H9 (cell line): Measurements from ENCODE around the gene PSMB8. TPM values are rescaled to one million over a fixed set of nuclear protein-coding genes. Genes with fewer than 3 reads are reported as not detected.

Experiments used
- DNase-seq: peaks from one replicate; pipeline ENCODE4 v3.0.0-alpha.2; 2017
- H2AFZ ChIP-seq: one replicate; pipeline ENCODE4 v1.6.1; 2013; ENCODE audit warnings: mild to moderate bottlenecking, low read length, control low read depth, moderate library complexity
- H2AK5ac ChIP-seq: 2 replicates; pipeline ENCODE4 v1.6.1; 2013; ENCODE audit warnings: low read length, control low read depth, mixed read lengths; ENCODE audit not compliant: insufficient read length
- H2BK120ac ChIP-seq: one replicate; pipeline ENCODE4 v1.6.1; 2013; ENCODE audit warnings: low read depth, mild to moderate bottlenecking, low read length, control low read depth, inconsistent platforms; ENCODE audit not compliant: poor library complexity, severe bottlenecking
- H2BK12ac ChIP-seq: 2 replicates; pipeline ENCODE4 v1.6.1; 2013; ENCODE audit warnings: low read length, control low read depth, mixed read lengths, low read depth; ENCODE audit not compliant: insufficient read length
- H2BK15ac ChIP-seq: 2 replicates; pipeline ENCODE4 v1.6.1; 2013; ENCODE audit warnings: low read depth, low read length, control low read depth
- H2BK20ac ChIP-seq: one replicate; pipeline ENCODE4 v1.6.1; 2013; ENCODE audit warnings: low read depth, mild to moderate bottlenecking, low read length, control low read depth, inconsistent platforms; ENCODE audit not compliant: poor library complexity, severe bottlenecking
- H2BK5ac ChIP-seq: 2 replicates; pipeline ENCODE4 v1.6.1; 2013; ENCODE audit warnings: low read length, control low read depth, mixed read lengths; ENCODE audit not compliant: insufficient read length
- H3K14ac ChIP-seq: 2 replicates; pipeline ENCODE4 v1.6.1; 2013; ENCODE audit warnings: low read length, control low read depth; ENCODE audit not compliant: insufficient read depth
- H3K18ac ChIP-seq: 2 replicates; pipeline ENCODE4 v1.6.1; 2013; ENCODE audit warnings: low read depth, mild to moderate bottlenecking, mixed read lengths, low read length, control low read depth; ENCODE audit not compliant: insufficient read length
- H3K23ac ChIP-seq: 2 replicates; pipeline ENCODE4 v1.6.1; 2013; ENCODE audit warnings: low read length, control low read depth, mixed read lengths, low read depth; ENCODE audit not compliant: insufficient read length
- H3K23me2 ChIP-seq: 2 replicates; pipeline ENCODE4 v1.6.1; 2013; ENCODE audit warnings: low read depth, mild to moderate bottlenecking, mixed read lengths, low read length, control low read depth; ENCODE audit not compliant: insufficient read length, poor library complexity, severe bottlenecking
- H3K27ac ChIP-seq: 2 replicates; pipeline ENCODE4 v1.5.1; 2013; ENCODE audit warnings: low read length, control low read depth, mixed read lengths, low read depth; ENCODE audit not compliant: insufficient read length
- H3K27me3 ChIP-seq: 2 replicates; pipeline ENCODE4 v1.6.1; 2013; ENCODE audit warnings: low read length, control low read depth, inconsistent platforms; ENCODE audit not compliant: insufficient read depth
- H3K4ac ChIP-seq: 2 replicates; pipeline ENCODE4 v1.6.1; 2013; ENCODE audit warnings: low read depth, mild to moderate bottlenecking, control low read depth, inconsistent platforms, low read length, moderate library complexity
- H3K4me1 ChIP-seq: 2 replicates; pipeline ENCODE4 v1.6.1; 2013; ENCODE audit warnings: low read length, control low read depth, inconsistent platforms; ENCODE audit not compliant: insufficient read depth
- H3K4me2 ChIP-seq: 2 replicates; pipeline ENCODE4 v1.6.1; 2013; ENCODE audit warnings: low read length, control low read depth, mixed read lengths; ENCODE audit not compliant: insufficient read length, insufficient read depth
- H3K56ac ChIP-seq: 2 replicates; pipeline ENCODE4 v1.6.1; 2013; ENCODE audit warnings: low read depth, mild to moderate bottlenecking, mixed read lengths, low read length, control low read depth; ENCODE audit not compliant: insufficient read length
- H3K79me1 ChIP-seq: 2 replicates; pipeline ENCODE4 v1.6.1; 2013; ENCODE audit warnings: low read depth, mild to moderate bottlenecking, moderate library complexity, low read length, control low read depth, inconsistent platforms; ENCODE audit not compliant: insufficient read depth, poor library complexity, severe bottlenecking
- H3K79me2 ChIP-seq: 2 replicates; pipeline ENCODE4 v1.6.1; 2013; ENCODE audit warnings: low read length, control low read depth, inconsistent platforms; ENCODE audit not compliant: insufficient read depth
- H3K9ac ChIP-seq: 2 replicates; pipeline ENCODE4 v1.6.1; 2013; ENCODE audit warnings: low read length, control low read depth, mixed read lengths; ENCODE audit not compliant: insufficient read length; ENCODE audit errors: extremely low read depth
- H3K9me3 ChIP-seq: one replicate; pipeline ENCODE4 v1.6.1; 2013; ENCODE audit warnings: low read depth, low read length, inconsistent platforms; ENCODE audit not compliant: control insufficient read depth
- H3T11ph ChIP-seq: one replicate; pipeline ENCODE4 v1.6.1; 2013; ENCODE audit warnings: mild to moderate bottlenecking, low read length, control low read depth, inconsistent platforms
- H4K20me1 ChIP-seq: one replicate; pipeline ENCODE4 v1.6.1; 2013; ENCODE audit not compliant: control insufficient read depth, insufficient read length, insufficient read depth
- H4K5ac ChIP-seq: 2 replicates; pipeline ENCODE4 v1.6.1; 2013; ENCODE audit warnings: low read depth, mild to moderate bottlenecking, mixed read lengths, low read length, control low read depth; ENCODE audit not compliant: insufficient read length
- H4K8ac ChIP-seq: replicated peaks from 2 replicates; pipeline ENCODE4 v1.6.1; 2013; ENCODE audit warnings: low read length, control low read depth, mixed read lengths, low read depth; ENCODE audit not compliant: insufficient read length
- H4K91ac ChIP-seq: 2 replicates; pipeline ENCODE4 v1.6.1; 2013; ENCODE audit warnings: low read depth, mild to moderate bottlenecking, moderate library complexity, mixed read lengths, low read length, control low read depth; ENCODE audit not compliant: insufficient read length
- H3K27ac Mint-ChIP-seq, 3 experiments: 2 replicates in 2 of 3; 3 replicates in 1 of 3; pipeline ENCODE4 v1.8.0; 2020 to 2021; ENCODE audit warnings: mixed read lengths in 3 of 3, mild to moderate bottlenecking in 1 of 3, moderate library complexity in 1 of 3
- H3K27me3 Mint-ChIP-seq: 2 replicates; pipeline ENCODE4 v1.8.0; 2021; ENCODE audit warnings: low read depth, mild to moderate bottlenecking, moderate library complexity, mixed read lengths
- H3K36me3 Mint-ChIP-seq, 3 experiments: 2 replicates in 2 of 3; 3 replicates in 1 of 3; pipeline ENCODE4 v1.8.0; 2020 to 2021; ENCODE audit warnings: low read depth in 3 of 3, mixed read lengths in 3 of 3; ENCODE audit not compliant: insufficient read depth in 1 of 3
- H3K4me1 Mint-ChIP-seq, 2 experiments: 2 replicates each; pipeline ENCODE4 v1.8.0; 2020; ENCODE audit warnings: mixed read lengths in 2 of 2
- H3K4me3 Mint-ChIP-seq, 2 experiments: 2 replicates in 1 of 2; 3 replicates in 1 of 2; pipeline ENCODE4 v1.8.0; 2020 to 2021; ENCODE audit warnings: mild to moderate bottlenecking in 2 of 2, mixed read lengths in 2 of 2, moderate library complexity in 1 of 2
- H3K9me3 Mint-ChIP-seq, 2 experiments: 2 replicates in 1 of 2; 3 replicates in 1 of 2; pipeline ENCODE4 v1.8.0; 2020; ENCODE audit warnings: mild to moderate bottlenecking in 2 of 2, mixed read lengths in 2 of 2, moderate library complexity in 1 of 2
- WGBS: extraction: QIAGEN DNeasy Blood & Tissue Kit; methylation state at CpG from one replicate; pipeline ENCODE4 v1.1.7; 2013; ENCODE audit warnings: missing lambda C conversion rate, low lambda C conversion rate, mixed read lengths; ENCODE audit not compliant: insufficient read length; ENCODE audit errors: extremely low coverage; 5-methylcytosine and 5-hydroxymethylcytosine counted together
- total RNA-seq: library from RNA; stranded (reverse); gene quantifications from 2 replicates; pipeline ENCODE4 v1.2.1, GENCODE V29; 2021
- TF ChIP-seq, protein P1 (sequence below): fragments of 200-600 bp; sonication (generic); conservative IDR thresholded peaks from 3 replicates; pipeline ENCODE4 v1.8.0; 2021; ENCODE audit warnings: antibody characterized with exemption, mild to moderate bottlenecking

The PSMB8 gene
- total RNA-seq, 1 experiment from 2014 or later: 19.1 TPM

DNA sequence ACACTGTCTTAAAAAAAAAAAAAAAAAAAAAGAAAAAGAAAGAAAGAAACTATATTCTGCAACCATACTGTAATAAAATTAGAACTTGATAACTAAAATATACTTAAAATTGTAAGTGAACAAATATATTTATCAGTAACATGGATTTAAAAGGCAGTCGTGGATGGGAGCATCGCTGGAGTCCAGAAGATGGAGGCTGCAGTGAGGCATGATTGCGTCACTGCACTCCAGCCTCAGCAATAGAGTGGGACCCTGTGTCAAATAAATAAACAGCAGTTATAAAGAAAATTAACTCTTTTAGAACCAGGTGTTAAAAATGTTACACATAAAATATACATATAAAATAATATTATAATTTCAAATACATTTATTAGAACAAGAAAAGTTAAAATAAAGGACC lies 18.9 kb upstream of the PSMB8 start:
- no peak overlapping the region for H3K56ac ChIP-seq
- no peak overlapping the region for H4K5ac ChIP-seq
- H3K27me3 Mint-ChIP-seq: peaks cover 17% of the 10 kb centered on the region
- no peak overlapping the region for H4K91ac ChIP-seq
- H3K27ac ChIP-seq: no peak overlapping the region
- no peaks in the 10 kb centered on the region for H3K79me2 ChIP-seq
- H3K23me2 ChIP-seq: no peaks in the 10 kb centered on the region
- H3T11ph ChIP-seq: no peak overlapping the region
- H3K14ac ChIP-seq: no peak overlapping the region
- DNase-seq: no peak
- no peaks in the 10 kb centered on the region for H3K79me1 ChIP-seq
- H3K4me2 ChIP-seq: no peak overlapping the region
- H2AFZ ChIP-seq: no peak overlapping the region
- no peak overlapping the region for H2BK15ac ChIP-seq
- no peak overlapping the region for H4K8ac ChIP-seq
- H3K18ac ChIP-seq: no peak overlapping the region
- TF ChIP-seq, protein P1, sequence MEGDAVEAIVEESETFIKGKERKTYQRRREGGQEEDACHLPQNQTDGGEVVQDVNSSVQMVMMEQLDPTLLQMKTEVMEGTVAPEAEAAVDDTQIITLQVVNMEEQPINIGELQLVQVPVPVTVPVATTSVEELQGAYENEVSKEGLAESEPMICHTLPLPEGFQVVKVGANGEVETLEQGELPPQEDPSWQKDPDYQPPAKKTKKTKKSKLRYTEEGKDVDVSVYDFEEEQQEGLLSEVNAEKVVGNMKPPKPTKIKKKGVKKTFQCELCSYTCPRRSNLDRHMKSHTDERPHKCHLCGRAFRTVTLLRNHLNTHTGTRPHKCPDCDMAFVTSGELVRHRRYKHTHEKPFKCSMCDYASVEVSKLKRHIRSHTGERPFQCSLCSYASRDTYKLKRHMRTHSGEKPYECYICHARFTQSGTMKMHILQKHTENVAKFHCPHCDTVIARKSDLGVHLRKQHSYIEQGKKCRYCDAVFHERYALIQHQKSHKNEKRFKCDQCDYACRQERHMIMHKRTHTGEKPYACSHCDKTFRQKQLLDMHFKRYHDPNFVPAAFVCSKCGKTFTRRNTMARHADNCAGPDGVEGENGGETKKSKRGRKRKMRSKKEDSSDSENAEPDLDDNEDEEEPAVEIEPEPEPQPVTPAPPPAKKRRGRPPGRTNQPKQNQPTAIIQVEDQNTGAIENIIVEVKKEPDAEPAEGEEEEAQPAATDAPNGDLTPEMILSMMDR: no peak
- H4K20me1 ChIP-seq: no peaks in the 10 kb centered on the region
- no peak overlapping the region for H3K4me3 Mint-ChIP-seq
- no peak overlapping the region for H3K9ac ChIP-seq
- H3K27ac Mint-ChIP-seq: no peak overlapping the region
- no peaks in the 10 kb centered on the region for H3K9me3 Mint-ChIP-seq
- H2BK120ac ChIP-seq: no peak overlapping the region
- no peak overlapping the region for H3K23ac ChIP-seq
- H2BK12ac ChIP-seq: no peak overlapping the region
- no peaks in the 10 kb centered on the region for H3K9me3 ChIP-seq
- no peak overlapping the region for H3K4ac ChIP-seq
- no peaks in the 10 kb centered on the region for H3K4me1 ChIP-seq
- H3K4me1 Mint-ChIP-seq: peaks cover 8 to 11% of the 10 kb centered on the region in 2 experiments
- no peak overlapping the region for H2BK20ac ChIP-seq
- H3K36me3 Mint-ChIP-seq: no peaks in the 10 kb centered on the region
- H2BK5ac ChIP-seq: no peak overlapping the region
- H2AK5ac ChIP-seq: no peak overlapping the region
- H3K27me3 ChIP-seq: no peaks in the 10 kb centered on the region
- no CpG with 5 or more reads among the region's 3 CpGs for WGBS
